Measurements from ENCODE around the gene COMMD1. TPM values are rescaled to one million over a fixed set of nuclear protein-coding genes. Genes with fewer than 3 reads are reported as not detected.

The COMMD1 gene
- polyA plus RNA-seq, 2 of the 4 experiments (the other 2 are of a cell fraction), result 54.1 to 57.3 TPM

- no peak for TF ChIP-seq ELK1 (IDR thresholded peaks at IDR 0.05; ENCODE audit: low read depth, low read length)
- TF ChIP-seq ZNF302 (CRISPR knock-in tag; IDR thresholded peaks at IDR 0.05), result no peak
- TF ChIP-seq PHF8 (IDR thresholded peaks at IDR 0.05; ENCODE audit: borderline replicate concordance, low read depth), result no peak
- no peak for TF ChIP-seq POLR2AphosphoS2 (conservative IDR thresholded peaks at IDR 0.05; ENCODE audit: low read length)
- no peak for TF ChIP-seq KDM1A (IDR thresholded peaks at IDR 0.05; ENCODE audit: low read depth)
- no peak for TF ChIP-seq FOXS1 (CRISPR knock-in tag; IDR thresholded peaks at IDR 0.05)
These were observed 231.7 kb downstream of the COMMD1 start (continued) for GRCh38 chr2:62136956-62137830.

GRCh38 chr2:62140426-62141141 is 235.1 kb downstream of the COMMD1 start:
- H3K4me3 ChIP-seq, result no peak overlapping the region
- H3K4me1 ChIP-seq, result peaks cover 5% of the 10 kb centered on the region; the same call in 1 of the 3 replicates
- ATAC-seq (no peak), FAIRE-seq (no peak), DNase-seq (ENCODE audit: low read depth in 1 of 2, low spot score in 1 of 2) (no peak)
- 93% methylated on average over 5 of the region's 5 CpGs for WGBS (ENCODE audit: missing lambda C conversion rate)
- ChIA-PET CTCF (interaction anchor here (0.7 kb wide), 1 partner anchor 16 kb away, joined by 3 read pairs; no protein-coding TSS in a partner anchor), POLR2A (no interaction called here)
- H3K9me3 ChIP-seq, result no peaks in the 10 kb centered on the region
- no peak for TF ChIP-seq MAZ (IDR thresholded peaks at IDR 0.05; ENCODE audit: borderline replicate concordance, low read depth, low read length)
- no peak for TF ChIP-seq CEBPB (IDR thresholded peaks at IDR 0.05)
- TF ChIP-seq RCOR1 (IDR thresholded peaks at IDR 0.05; ENCODE audit: low read depth, low read length), result no peak
- H3K4me2 ChIP-seq, result no peak overlapping the region
- H3K27ac ChIP-seq, result no peak overlapping the region

DNA sequence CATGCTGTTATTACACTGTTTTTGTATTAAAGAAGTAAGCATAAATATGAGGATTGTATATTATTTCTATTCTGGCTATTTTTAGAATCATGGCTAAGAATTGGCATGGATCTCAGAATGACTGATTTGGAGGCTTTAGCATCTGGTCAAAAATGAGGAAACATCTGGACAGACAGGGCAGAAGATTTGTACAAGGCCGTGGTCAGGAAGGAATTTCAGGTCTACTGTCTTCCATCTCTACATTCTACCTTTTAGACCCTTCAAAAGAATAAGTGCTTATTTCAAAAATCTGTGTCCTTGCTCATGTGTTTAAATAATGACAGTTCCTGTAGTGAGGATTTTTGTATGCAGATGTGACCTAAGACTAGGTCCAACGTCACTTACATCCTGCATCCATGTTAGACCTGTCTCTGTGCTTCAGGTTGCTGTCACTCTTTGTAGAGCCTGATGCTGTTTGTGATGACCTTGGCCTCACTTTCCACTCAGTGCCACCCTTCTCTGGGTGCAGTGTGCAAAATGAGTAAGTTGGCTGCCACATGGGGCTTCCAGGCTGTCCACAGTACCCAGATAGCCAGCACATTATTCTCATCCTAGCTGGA is 235.8 kb downstream of the COMMD1 start:
- CTCF ChIA-PET, result no interaction called here
- no peaks in the 10 kb centered on the region for H3K9me3 ChIP-seq
- H3K4me2 ChIP-seq, result no peak overlapping the region
- ATAC-seq (no peak), FAIRE-seq (no peak), DNase-seq (ENCODE audit: low read depth in 1 of 2, low spot score in 1 of 2) (no peak)
- no peak for TF ChIP-seq NR3C1 (IDR thresholded peaks at IDR 0.05)
- TF ChIP-seq POLR2A (IDR thresholded peaks at IDR 0.05; ENCODE audit: low read length), result no peak
- TF ChIP-seq FOXS1 (CRISPR knock-in tag; IDR thresholded peaks at IDR 0.05), result no peak
- TF ChIP-seq MYC (IDR thresholded peaks at IDR 0.05; ENCODE audit: borderline replicate concordance, low read length), result no peak
- 79% methylated on average over 2 of the region's 2 CpGs for WGBS (ENCODE audit: missing lambda C conversion rate)
- POLR2A ChIA-PET, result no interaction called here
- no peak overlapping the region for H3K27ac ChIP-seq
- H3K4me3 ChIP-seq, result no peak overlapping the region
- H3K4me1 ChIP-seq, result peaks cover 5% of the 10 kb centered on the region; the same call in 1 of the 3 replicates

- DNase-seq (ENCODE audit: low read depth in 1 of 2, low spot score in 1 of 2) (no peak), ATAC-seq (no peak), FAIRE-seq (no peak)
- H3K4me3 ChIP-seq, result no peak overlapping the region
- WGBS (ENCODE audit: missing lambda C conversion rate), result 71% methylated on average over 4 of the region's 4 CpGs
- ChIA-PET POLR2A (no interaction called here), CTCF (no interaction called here)
- H3K27ac ChIP-seq, result no peak overlapping the region
- H3K9me3 ChIP-seq, result no peaks in the 10 kb centered on the region
- H3K4me2 ChIP-seq, result no peak overlapping the region
- H3K4me1 ChIP-seq, result peaks cover 5% of the 10 kb centered on the region; the same call in 1 of the 3 replicates
- TF ChIP-seq RFX5 (IDR thresholded peaks at IDR 0.05) (no peak), CHD2 (IDR thresholded peaks at IDR 0.05; ENCODE audit: low read length, partially characterized antibody) (no peak), ZSCAN20 (CRISPR knock-in tag; IDR thresholded peaks at IDR 0.05) (no peak), FOXS1 (CRISPR knock-in tag; IDR thresholded peaks at IDR 0.05) (no peak), CBX8 (IDR thresholded peaks at IDR 0.05) (no peak), RAD21 (conservative IDR thresholded peaks at IDR 0.05 in 1 of 2, IDR thresholded peaks at IDR 0.05 in 1 of 2) (no peak), GATA3 (IDR thresholded peaks at IDR 0.05; ENCODE audit: borderline replicate concordance) (no peak)
These were observed 236.6 kb downstream of the COMMD1 start for GRCh38 chr2:62142054-62142453.
